ENCODE measurements around the gene PKNOX2. TPM values are rescaled to one million over a fixed set of nuclear protein-coding genes. Genes with fewer than 3 reads are reported as not detected.
A peak's percentile ranks its signal among the peaks of the same experiment; 100 is the strongest.

The PKNOX2 gene
- total and polyA plus RNA-seq, 4 donors: 3.1 to 10.6 (median 7.9) TPM

DNA sequence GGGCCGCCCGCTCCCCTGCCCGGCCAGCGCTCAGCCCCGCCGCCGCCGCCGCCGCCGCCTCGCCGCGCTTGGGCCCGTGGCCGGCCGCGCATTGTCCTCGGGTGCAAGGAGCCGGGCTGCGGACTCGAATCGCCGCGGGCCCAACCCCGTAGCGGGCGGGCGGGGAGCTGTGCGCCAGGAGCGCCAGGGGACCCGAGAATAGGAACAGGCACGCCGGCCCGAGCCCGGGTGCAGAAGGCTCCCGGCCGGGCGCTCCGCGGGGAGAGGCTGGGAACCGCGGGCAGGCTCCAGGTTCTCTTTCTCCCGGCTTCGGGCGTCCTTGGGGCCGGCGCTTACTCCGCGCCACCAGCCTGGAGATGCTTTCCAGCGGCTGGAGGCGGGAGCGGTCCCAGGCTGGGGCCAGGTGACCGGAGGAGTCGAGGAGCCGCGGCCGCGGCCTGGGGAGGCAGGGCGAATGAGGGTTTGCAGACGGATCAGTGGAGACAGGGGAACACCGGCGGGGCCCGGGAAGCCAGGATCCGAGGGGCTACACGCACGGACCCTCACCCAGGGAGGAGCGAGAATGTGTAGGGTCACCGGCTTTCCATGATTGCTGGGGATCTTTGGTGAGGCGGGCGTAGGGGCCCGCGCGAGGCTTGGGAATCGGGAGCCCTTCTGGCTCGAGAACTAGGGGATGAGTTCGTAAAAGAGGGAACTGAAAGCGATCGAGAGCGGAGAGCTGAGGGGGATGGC lies 726 bp downstream of the PKNOX2 start:
- peak overlapping the region; percentile 70 to 86 for H3K9ac ChIP-seq (ENCODE audit: insufficient read depth in 1 of 2, low read length in 2 of 2)
- 0 to 1% methylated on average over 50 to 80 of the region's 80 CpGs for WGBS, 2 donors
- peak; percentile 49 to 67 (median 50) for DNase-seq

DNA sequence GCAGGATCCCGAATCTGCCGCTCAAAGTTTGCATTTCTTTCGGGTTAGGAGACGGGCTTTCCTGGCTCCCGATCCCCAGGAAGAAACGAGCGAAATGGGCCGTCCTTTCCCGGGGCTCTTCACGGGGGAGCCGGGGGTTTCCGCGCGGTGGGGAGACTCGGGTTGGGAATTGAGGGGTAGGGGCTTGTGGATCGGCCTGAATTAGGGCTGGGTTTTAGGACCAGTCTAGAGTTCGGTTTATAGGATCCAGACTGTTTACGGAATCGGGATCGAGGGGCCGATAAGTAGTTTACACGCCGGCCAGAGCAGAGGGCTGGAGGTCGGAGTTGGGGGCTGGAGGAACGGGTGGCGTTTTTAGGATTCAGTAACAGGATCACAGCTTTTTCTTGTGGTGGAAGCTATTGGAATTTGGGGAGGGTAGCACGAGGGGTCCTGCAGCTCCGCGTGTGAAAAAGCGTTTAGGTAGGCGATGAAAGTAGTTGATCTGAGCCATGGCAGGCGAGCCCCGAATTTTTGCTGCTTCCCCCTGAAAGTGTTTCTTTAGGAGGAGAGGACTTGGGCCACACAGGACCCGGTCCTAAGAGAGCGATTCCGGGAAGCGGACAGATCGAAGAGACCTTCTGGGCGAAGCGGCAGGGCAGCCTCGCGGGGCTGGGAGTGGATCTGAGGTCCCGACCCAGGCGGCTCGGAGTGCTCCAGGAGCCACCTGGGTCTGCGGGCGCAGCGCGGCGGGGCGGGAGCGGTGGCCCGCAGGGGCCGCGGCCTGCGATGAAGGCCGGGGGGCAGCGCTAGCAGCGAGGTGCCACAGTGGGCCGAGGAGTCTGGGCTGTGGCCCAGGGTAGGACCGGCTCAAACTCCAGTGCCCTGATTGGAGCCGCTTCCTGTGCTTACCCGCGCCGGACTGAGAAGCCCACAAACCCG lies 1.6 kb downstream of the PKNOX2 start:
- TF ChIP-seq, protein P1, sequence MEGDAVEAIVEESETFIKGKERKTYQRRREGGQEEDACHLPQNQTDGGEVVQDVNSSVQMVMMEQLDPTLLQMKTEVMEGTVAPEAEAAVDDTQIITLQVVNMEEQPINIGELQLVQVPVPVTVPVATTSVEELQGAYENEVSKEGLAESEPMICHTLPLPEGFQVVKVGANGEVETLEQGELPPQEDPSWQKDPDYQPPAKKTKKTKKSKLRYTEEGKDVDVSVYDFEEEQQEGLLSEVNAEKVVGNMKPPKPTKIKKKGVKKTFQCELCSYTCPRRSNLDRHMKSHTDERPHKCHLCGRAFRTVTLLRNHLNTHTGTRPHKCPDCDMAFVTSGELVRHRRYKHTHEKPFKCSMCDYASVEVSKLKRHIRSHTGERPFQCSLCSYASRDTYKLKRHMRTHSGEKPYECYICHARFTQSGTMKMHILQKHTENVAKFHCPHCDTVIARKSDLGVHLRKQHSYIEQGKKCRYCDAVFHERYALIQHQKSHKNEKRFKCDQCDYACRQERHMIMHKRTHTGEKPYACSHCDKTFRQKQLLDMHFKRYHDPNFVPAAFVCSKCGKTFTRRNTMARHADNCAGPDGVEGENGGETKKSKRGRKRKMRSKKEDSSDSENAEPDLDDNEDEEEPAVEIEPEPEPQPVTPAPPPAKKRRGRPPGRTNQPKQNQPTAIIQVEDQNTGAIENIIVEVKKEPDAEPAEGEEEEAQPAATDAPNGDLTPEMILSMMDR (IDR thresholded peaks at IDR 0.05; ENCODE audit: control extremely low read depth, extremely low read depth): no peak
- DNase-seq (peak; percentile 58 to 64 (median 59)), ATAC-seq (ENCODE audit: insufficient read depth, low FRiP score) (no peak)
- Histone ChIP-seq H3K4me1 (ENCODE audit: control insufficient read depth in 5 of 5, insufficient read depth in 5 of 5, low read length in 5 of 5) (peaks cover 4 to 60% (median 37%) of the 10 kb centered on the region in 5 donors), H3K27ac (ENCODE audit: low read depth in 1 of 2, low read length in 1 of 2) (peak overlapping the region; percentile 37 to 84), H3K4me3 (peak overlapping the region; percentile 48), H3K27me3 (ENCODE audit: control insufficient read depth in 3 of 3, insufficient read depth in 3 of 3, low read length in 2 of 3) (no peaks in the 10 kb centered on the region), H3K9ac (ENCODE audit: insufficient read depth in 1 of 2, low read length in 2 of 2) (peak overlapping the region; percentile 70 to 86), H3K36me3 (ENCODE audit: control insufficient read depth in 4 of 4, insufficient read depth in 4 of 4, low read length in 4 of 4) (no peaks in the 10 kb centered on the region), H3K9me3 (ENCODE audit: control insufficient read depth in 4 of 4, insufficient read depth in 3 of 4, low read length in 3 of 4) (peaks cover 0 to 3% (median 0%) of the 10 kb centered on the region in 4 donors)
- 2 to 3% methylated on average over 65 to 66 of the region's 66 CpGs for WGBS, 2 donors

More for the DNA sequence above, 726 bp downstream of the PKNOX2 start:
- peak overlapping the region; percentile 5 to 84 for H3K27ac ChIP-seq (ENCODE audit: low read depth in 1 of 2, low read length in 1 of 2)
- TF ChIP-seq, protein P1 (IDR thresholded peaks at IDR 0.05; ENCODE audit: control extremely low read depth, extremely low read depth): no peak
- H3K9me3 ChIP-seq (ENCODE audit: control insufficient read depth in 4 of 4, insufficient read depth in 3 of 4, low read length in 3 of 4): peaks cover 0 to 3% (median 0%) of the 10 kb centered on the region in 4 donors
- H3K27me3 ChIP-seq (ENCODE audit: control insufficient read depth in 3 of 3, insufficient read depth in 3 of 3, low read length in 2 of 3): no peaks in the 10 kb centered on the region
- H3K36me3 ChIP-seq (ENCODE audit: control insufficient read depth in 4 of 4, insufficient read depth in 4 of 4, low read length in 4 of 4): no peaks in the 10 kb centered on the region
- peaks cover 4 to 54% (median 28%) of the 10 kb centered on the region in 5 donors for H3K4me1 ChIP-seq (ENCODE audit: control insufficient read depth in 5 of 5, insufficient read depth in 5 of 5, low read length in 5 of 5)
- peak overlapping the region; percentile 48 for H3K4me3 ChIP-seq
- peak; percentile 7 for ATAC-seq (ENCODE audit: insufficient read depth, low FRiP score)

DNA sequence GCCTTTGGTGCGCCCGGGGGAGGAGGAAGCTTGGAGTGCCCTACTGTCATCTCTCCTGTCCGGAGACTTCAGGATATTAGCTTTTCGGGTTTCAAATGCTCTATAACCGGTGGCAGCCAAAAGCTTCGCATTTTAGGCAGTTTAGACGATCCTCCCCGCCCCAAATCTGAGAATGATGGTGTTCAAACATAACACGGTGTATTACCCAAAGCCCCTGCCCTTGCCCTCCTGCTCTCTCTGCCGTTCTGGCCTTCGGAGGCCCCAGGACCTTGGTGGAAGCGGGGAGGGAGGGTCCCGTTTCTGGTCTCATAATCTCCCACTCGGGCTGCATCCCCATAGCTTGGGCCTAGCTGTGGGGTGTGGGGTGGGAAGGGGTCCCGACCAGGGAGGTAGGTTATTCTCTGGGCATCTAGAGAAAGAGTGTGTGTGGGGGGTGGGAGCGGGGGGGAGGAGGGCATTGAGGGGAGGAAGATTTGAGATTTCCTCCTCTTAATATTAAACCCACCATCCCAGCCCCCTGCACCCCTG lies 2.3 kb downstream of the PKNOX2 start:
- Histone ChIP-seq H3K9ac (ENCODE audit: insufficient read depth in 1 of 2, low read length in 2 of 2) (peak overlapping the region; percentile 70 to 86), H3K9me3 (ENCODE audit: control insufficient read depth in 4 of 4, insufficient read depth in 3 of 4, low read length in 3 of 4) (peaks cover 0 to 3% (median 0%) of the 10 kb centered on the region in 4 donors), H3K27me3 (ENCODE audit: control insufficient read depth in 3 of 3, insufficient read depth in 3 of 3, low read length in 2 of 3) (no peaks in the 10 kb centered on the region), H3K4me3 (peak overlapping the region; percentile 12), H3K36me3 (ENCODE audit: control insufficient read depth in 4 of 4, insufficient read depth in 4 of 4, low read length in 4 of 4) (no peaks in the 10 kb centered on the region), H3K4me1 (ENCODE audit: control insufficient read depth in 5 of 5, insufficient read depth in 5 of 5, low read length in 5 of 5) (peaks cover 4 to 66% (median 38%) of the 10 kb centered on the region in 5 donors), H3K27ac (ENCODE audit: low read depth in 1 of 2, low read length in 1 of 2) (peak overlapping the region in 1 of 2 donors; percentile 84)
- TF ChIP-seq, protein P1 (IDR thresholded peaks at IDR 0.05; ENCODE audit: control extremely low read depth, extremely low read depth): no peak
- no peak for DNase-seq
- no peak for ATAC-seq (ENCODE audit: insufficient read depth, low FRiP score)
- 12 to 19% methylated on average over 16 of the region's 16 CpGs for WGBS, 2 donors

Data from lung (tissue), 12 donors.